HCT116 (cell line): ENCODE data around the gene LPIN1.

Experiments
- CEBPB ChIP-seq: IDR thresholded peaks from 2 replicates; pipeline ENCODE4 v1.6.1; 2012; ENCODE audit warnings: low read depth
- CTCF ChIP-seq, 3 experiments: fragments of 200-600 bp in 1 of 3; sonication (generic) in 1 of 3; IDR thresholded peaks in 2 of 3; conservative IDR thresholded peaks in 1 of 3; 2 replicates each; pipeline ENCODE4 v1.5.1; 2012 to 2017; ENCODE audit warnings: low read depth in 2 of 3, low read length in 2 of 3, antibody characterized with exemption in 1 of 3, borderline replicate concordance in 1 of 3, control low read depth in 1 of 3, mild to moderate bottlenecking in 1 of 3, mixed read lengths in 1 of 3, mixed run types in 1 of 3, moderate library complexity in 1 of 3; ENCODE audit not compliant: insufficient read depth in 1 of 3
- EGR1 ChIP-seq: IDR thresholded peaks from 2 replicates; pipeline ENCODE4 v1.6.1; 2012; ENCODE audit warnings: low read depth
- EZH2 ChIP-seq: fragments of 200-600 bp; sonication (generic); IDR thresholded peaks from 2 replicates; pipeline ENCODE4 v1.6.1; 2017; ENCODE audit warnings: antibody characterized with exemption, mixed run types
- EZH2phosphoT487 ChIP-seq: fragments of 200-600 bp; IDR thresholded peaks from 2 replicates; pipeline ENCODE4 v1.6.1; 2018; ENCODE audit warnings: antibody characterized with exemption, borderline replicate concordance
- POLR2A ChIP-seq: IDR thresholded peaks from 2 replicates; pipeline ENCODE4 v1.7.0; 2011; ENCODE audit warnings: borderline replicate concordance; ENCODE audit not compliant: insufficient read depth, insufficient read length; ENCODE audit errors: extremely low read depth
- POLR2AphosphoS5 ChIP-seq: IDR thresholded peaks from 2 replicates; pipeline ENCODE4 v1.6.1; 2011; ENCODE audit warnings: mild to moderate bottlenecking, low read depth, low read length, moderate library complexity
- RAD21 ChIP-seq: IDR thresholded peaks from 2 replicates; pipeline ENCODE4 v1.6.1; 2012; ENCODE audit warnings: low read depth, mild to moderate bottlenecking
- REST ChIP-seq: IDR thresholded peaks from 2 replicates; pipeline ENCODE4 v1.6.1; 2012; ENCODE audit warnings: low read depth
- TCF7L2 ChIP-seq: IDR thresholded peaks from 2 replicates; pipeline ENCODE4 v1.7.0; 2011; ENCODE audit warnings: borderline replicate concordance, inconsistent platforms; ENCODE audit not compliant: insufficient read depth, insufficient read length; ENCODE audit errors: extremely low read depth
- YY1 ChIP-seq: IDR thresholded peaks from 2 replicates; pipeline ENCODE4 v1.6.1; 2011; ENCODE audit warnings: low read length, low read depth, moderate library complexity, mild to moderate bottlenecking; ENCODE audit not compliant: insufficient replicate concordance; ENCODE audit errors: extremely low read depth
- ZFX ChIP-seq: fragments of 450-650 bp; IDR thresholded peaks from 2 replicates; pipeline ENCODE4 v1.6.1; 2017
- TF ChIP-seq, protein P1 (sequence below): IDR thresholded peaks from 2 replicates; pipeline ENCODE4 v1.6.1; 2012

- TF ChIP-seq EGR1 (no peak), CTCF (IDR thresholded peaks at IDR 0.05 in 2 of 3, conservative IDR thresholded peaks at IDR 0.05 in 1 of 3; ENCODE audit: borderline replicate concordance in 1 of 3, insufficient read depth in 1 of 3, low read depth in 2 of 3, low read length in 2 of 3) (no peak), ZFX (no peak), POLR2A (no peak), POLR2AphosphoS5 (no peak), TCF7L2 (no peak), EZH2 (no peak), YY1 (no peak), RAD21 (no peak), EZH2phosphoT487 (no peak), CEBPB (no peak), REST (no peak)
- TF ChIP-seq, protein P1, sequence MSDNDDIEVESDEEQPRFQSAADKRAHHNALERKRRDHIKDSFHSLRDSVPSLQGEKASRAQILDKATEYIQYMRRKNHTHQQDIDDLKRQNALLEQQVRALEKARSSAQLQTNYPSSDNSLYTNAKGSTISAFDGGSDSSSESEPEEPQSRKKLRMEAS = no peak
These were observed 67.5 kb downstream of the LPIN1 start for GRCh38 chr2:11813951-11814350.
